HepG2 (cell line): ENCODE measurements around the gene HNRNPA1L2. TPM values are rescaled to one million over a fixed set of nuclear protein-coding genes. Genes with fewer than 3 reads are reported as not detected.

Source experiments
- AGO2 ChIP-seq: fragments of 200-400 bp; formaldehyde crosslinking; optimal IDR thresholded peaks from 2 replicates; pipeline ENCODE3; 2017; ENCODE audit warnings: mild to moderate bottlenecking, low read depth, low read length, moderate library complexity
- AHR ChIP-seq: IDR thresholded peaks from 2 replicates; pipeline ENCODE4 v1.6.1; 2018; ENCODE audit warnings: missing genetic modification reagents, missing compliant biosample characterization
- ARHGAP35 ChIP-seq: sonication (generic); formaldehyde crosslinking; IDR thresholded peaks from 2 replicates; pipeline ENCODE4 v1.9.0; 2022; ENCODE audit warnings: mild to moderate bottlenecking, inconsistent platforms, moderate library complexity, missing genetic modification reagents, borderline replicate concordance
- ASH2L ChIP-seq: fragments of 300-600, 200-600 bp; sonication (generic); IDR thresholded peaks from 2 replicates; pipeline ENCODE4 v1.7.0; 2017; ENCODE audit warnings: low read depth, mild to moderate bottlenecking, moderate library complexity, mixed read lengths, low read length; ENCODE audit not compliant: insufficient read length
- DBP ChIP-seq: sonication (generic); formaldehyde crosslinking; IDR thresholded peaks from 2 replicates; pipeline ENCODE4 v1.4.0; 2020; ENCODE audit warnings: missing genetic modification reagents; ENCODE audit errors: not compliant biosample characterization
- EP300 ChIP-seq, 3 experiments: sonication (generic) in 1 of 3; formaldehyde crosslinking in 1 of 3; IDR thresholded peaks; 2 replicates each; pipeline versions ENCODE4 v1.5.1 to v1.6.1; 2011 to 2020; ENCODE audit warnings: low read depth in 2 of 3, low read length in 2 of 3, borderline replicate concordance in 1 of 3, improper control_type of control experiment in 1 of 3, mild to moderate bottlenecking in 1 of 3, missing genetic modification reagents in 1 of 3, moderate library complexity in 1 of 3
- FOXO1 ChIP-seq: sonication (generic); formaldehyde crosslinking; IDR thresholded peaks from 2 replicates; pipeline ENCODE4 v1.4.0; 2020; ENCODE audit warnings: missing genetic modification reagents
- FOXO4 ChIP-seq: sonication (generic); formaldehyde crosslinking; conservative IDR thresholded peaks from 2 replicates; pipeline ENCODE4 v1.8.1; 2023; ENCODE audit warnings: missing genetic modification reagents
- HMGA1 ChIP-seq: sonication (generic); formaldehyde crosslinking; conservative IDR thresholded peaks from 2 replicates; pipeline ENCODE4 v1.4.0; 2020; ENCODE audit warnings: missing genetic modification reagents
- HNRNPH1 ChIP-seq: fragments of 200-400 bp; formaldehyde crosslinking; optimal IDR thresholded peaks from 2 replicates; pipeline ENCODE3; 2017; ENCODE audit warnings: mild to moderate bottlenecking, low read depth, low read length
- HOXA9 ChIP-seq: sonication (generic); formaldehyde crosslinking; IDR thresholded peaks from 2 replicates; pipeline ENCODE4 v1.8.1; 2022; ENCODE audit warnings: missing genetic modification reagents, mild to moderate bottlenecking, moderate library complexity, borderline replicate concordance
- MXI1 ChIP-seq: IDR thresholded peaks from 3 replicates; pipeline ENCODE4 v1.6.1; 2012; ENCODE audit warnings: low read depth, low read length, inconsistent platforms, borderline replicate concordance
- PITX1 ChIP-seq: sonication (generic); formaldehyde crosslinking; IDR thresholded peaks from 2 replicates; pipeline ENCODE4 v1.5.1; 2020; ENCODE audit warnings: mild to moderate bottlenecking, missing genetic modification reagents
- REL ChIP-seq: sonication (generic); formaldehyde crosslinking; conservative IDR thresholded peaks from 2 replicates; pipeline ENCODE4 v1.8.0; 2022; ENCODE audit warnings: mild to moderate bottlenecking, missing genetic modification reagents, moderate library complexity
- RXRB ChIP-seq: IDR thresholded peaks from 2 replicates; pipeline ENCODE4 v1.6.1; 2016; ENCODE audit warnings: borderline replicate concordance, missing genetic modification reagents, missing compliant biosample characterization
- ZFX ChIP-seq: sonication (generic); formaldehyde crosslinking; IDR thresholded peaks from 2 replicates; pipeline ENCODE4 v1.4.0; 2020; ENCODE audit warnings: mild to moderate bottlenecking, low read depth, missing genetic modification reagents, moderate library complexity
- ZNF121 ChIP-seq: sonication (generic); formaldehyde crosslinking; IDR thresholded peaks from 2 replicates; pipeline ENCODE4 v1.5.0; 2020; ENCODE audit warnings: mild to moderate bottlenecking, missing genetic modification reagents
- ZNF451 ChIP-seq: sonication (generic); formaldehyde crosslinking; IDR thresholded peaks from 2 replicates; pipeline ENCODE4 v1.5.0; 2020; ENCODE audit warnings: mild to moderate bottlenecking, missing genetic modification reagents
- ZNF619 ChIP-seq: sonication (generic); formaldehyde crosslinking; IDR thresholded peaks from 2 replicates; pipeline ENCODE4 v1.4.0; 2020; ENCODE audit warnings: mild to moderate bottlenecking, missing genetic modification reagents
- ZNF660 ChIP-seq: sonication (generic); formaldehyde crosslinking; IDR thresholded peaks from 2 replicates; pipeline ENCODE4 v1.5.1; 2020; ENCODE audit warnings: mild to moderate bottlenecking, low read depth, missing genetic modification reagents, borderline replicate concordance
- ZNF687 ChIP-seq: sonication (generic); formaldehyde crosslinking; IDR thresholded peaks from 2 replicates; pipeline ENCODE4 v1.5.1; 2020; ENCODE audit warnings: mild to moderate bottlenecking, missing genetic modification reagents, moderate library complexity
- ZNF772 ChIP-seq: sonication (generic); formaldehyde crosslinking; IDR thresholded peaks from 2 replicates; pipeline ENCODE4 v1.5.0; 2020; ENCODE audit warnings: mild to moderate bottlenecking, missing genetic modification reagents
- polyA plus RNA-seq, 8 experiments: library from polyadenylated mRNA; depleted of rRNA in 3 of 8; stranded (reverse) in 7 of 8; unstranded in 1 of 8; fragments of >200 nt; fragmentation: Illumina TruSeq in 4 of 8; extraction: Trizol in 4 of 8; gene quantifications; 2 replicates each; pipeline versions ENCODE4 v1.2.1 to v1.2.3, GENCODE V29; 2011 to 2016; ENCODE audit warnings: low read depth in 4 of 8, missing spikeins in 1 of 8, mixed read lengths in 1 of 8; ENCODE audit not compliant: insufficient read depth in 1 of 8
- total RNA-seq, 5 experiments: library from RNA; depleted of rRNA; stranded (reverse); fragments of >200 nt; fragmentation: Illumina TruSeq; extraction: Trizol; gene quantifications; 2 replicates each; pipeline ENCODE4 v1.2.3, GENCODE V29; 2016; ENCODE audit warnings: low read depth in 1 of 5

Gene HNRNPA1L2
- total and polyA plus RNA-seq, 2 of the 13 experiments (the other 11 are each of a cell fraction or from before 2014, with no cell fraction given) = 3.6 to 7.1 TPM

- peak; percentile 85 for TF ChIP-seq ZNF687 (CRISPR knock-in tag)
- TF ChIP-seq FOXO4 = no peak
- peak; percentile 66 for TF ChIP-seq ZNF772 (CRISPR knock-in tag)
- no peak for TF ChIP-seq ZNF451 (CRISPR knock-in tag)
- TF ChIP-seq REL (CRISPR knock-in tag) = no peak; the same call in 1 of the 2 replicates
- peak; percentile 62; the same call in 1 of the 2 replicates for TF ChIP-seq PITX1 (CRISPR knock-in tag)
- TF ChIP-seq AHR (CRISPR knock-in tag) = peak; percentile 82; the same call in 1 of the 2 replicates
- TF ChIP-seq ZNF619 (CRISPR knock-in tag) = peak; percentile 85
- no peak for TF ChIP-seq HNRNPH1
- TF ChIP-seq ARHGAP35 (CRISPR knock-in tag) = peak; percentile 77
- TF ChIP-seq AGO2 = no peak
- no peak for TF ChIP-seq ZNF121 (CRISPR knock-in tag)
- no peak for TF ChIP-seq DBP (CRISPR knock-in tag)
- TF ChIP-seq MXI1 = peak; percentile 66; the same call in 1 of the 3 replicates
- no peak for TF ChIP-seq HMGA1 (CRISPR knock-in tag)
- TF ChIP-seq EP300 (IDR thresholded peaks at IDR 0.05; ENCODE audit: low read depth in 2 of 2, low read length in 2 of 2) = 0 out of 4 replicates have a peak, but pooled peaks have one; percentile 15 to 53
- no peak for TF ChIP-seq EP300 (CRISPR knock-in tag; IDR thresholded peaks at IDR 0.05; ENCODE audit: borderline replicate concordance)
- TF ChIP-seq RXRB (CRISPR knock-in tag) = peak; percentile 66; the same call in 1 of the 2 replicates
- TF ChIP-seq HOXA9 (CRISPR knock-in tag) = no peak
- TF ChIP-seq ZNF660 (CRISPR knock-in tag) = no peak
- peak; percentile 92 for TF ChIP-seq ASH2L
- TF ChIP-seq ZFX (CRISPR knock-in tag) = peak; percentile 79
- peak; percentile 55 for TF ChIP-seq FOXO1 (CRISPR knock-in tag)
Measured at GRCh38 chr13:52617070-52618060, 24.9 kb upstream of the HNRNPA1L2 start (continued).
